HepG2 (cell line): Measurements from ENCODE around the gene PPP1R13B. TPM values are rescaled to one million over a fixed set of nuclear protein-coding genes. Genes with fewer than 3 reads are reported as not detected.

Source experiments
- BRCA1 ChIP-seq: sonication (generic); formaldehyde crosslinking; IDR thresholded peaks from 2 replicates; pipeline ENCODE4 v1.4.0; 2020; ENCODE audit warnings: missing genetic modification reagents
- CAMTA2 ChIP-seq: sonication (generic); formaldehyde crosslinking; IDR thresholded peaks from 2 replicates; pipeline ENCODE4 v1.4.0; 2020; ENCODE audit warnings: mild to moderate bottlenecking, missing genetic modification reagents, borderline replicate concordance
- GABPB1 ChIP-seq: IDR thresholded peaks from 2 replicates; pipeline ENCODE4 v1.6.1; 2016; ENCODE audit warnings: mild to moderate bottlenecking, missing genetic modification reagents, moderate library complexity, missing compliant biosample characterization
- GPN1 ChIP-seq: sonication (generic); formaldehyde crosslinking; IDR thresholded peaks from 2 replicates; pipeline ENCODE4 v1.5.1; 2020; ENCODE audit warnings: missing genetic modification reagents, borderline replicate concordance
- HDAC2 ChIP-seq: sonication (generic); formaldehyde crosslinking; IDR thresholded peaks from 2 replicates; pipeline ENCODE4 v1.4.0; 2020; ENCODE audit warnings: missing genetic modification reagents
- KLF11 ChIP-seq: IDR thresholded peaks from 2 replicates; pipeline ENCODE4 v1.6.1; 2016; ENCODE audit warnings: missing compliant biosample characterization
- KLF6 ChIP-seq: IDR thresholded peaks from 2 replicates; pipeline ENCODE4 v1.8.0; 2016; ENCODE audit warnings: missing biosample characterization, missing genetic modification reagents
- RXRA ChIP-seq: sonication (generic); formaldehyde crosslinking; IDR thresholded peaks from 2 replicates; pipeline ENCODE4 v1.5.1; 2020; ENCODE audit warnings: missing genetic modification reagents
- SALL2 ChIP-seq: sonication (generic); formaldehyde crosslinking; IDR thresholded peaks from 2 replicates; pipeline ENCODE4 v1.8.1; 2023; ENCODE audit warnings: mild to moderate bottlenecking, missing genetic modification reagents, inconsistent platforms
- SIX1 ChIP-seq: sonication (generic); formaldehyde crosslinking; IDR thresholded peaks from 2 replicates; pipeline ENCODE4 v1.4.0; 2020; ENCODE audit warnings: missing genetic modification reagents, borderline replicate concordance
- SMAD9 ChIP-seq: sonication (generic); formaldehyde crosslinking; IDR thresholded peaks from 2 replicates; pipeline ENCODE4 v1.5.1; 2020; ENCODE audit warnings: mild to moderate bottlenecking, missing genetic modification reagents
- STAT5B ChIP-seq: sonication (generic); formaldehyde crosslinking; IDR thresholded peaks from 2 replicates; pipeline ENCODE4 v1.4.0; 2020; ENCODE audit warnings: missing genetic modification reagents
- TP53 ChIP-seq: sonication (generic); formaldehyde crosslinking; conservative IDR thresholded peaks from 2 replicates; pipeline ENCODE4 v1.4.0; 2020; ENCODE audit warnings: missing genetic modification reagents
- ZFP1 ChIP-seq: IDR thresholded peaks from 2 replicates; pipeline ENCODE4 v1.6.1; 2016
- ZNF225 ChIP-seq: sonication (generic); formaldehyde crosslinking; IDR thresholded peaks from 2 replicates; pipeline ENCODE4 v1.4.0; 2020; ENCODE audit warnings: mild to moderate bottlenecking, missing genetic modification reagents
- ZNF713 ChIP-seq: sonication (generic); formaldehyde crosslinking; IDR thresholded peaks from 2 replicates; pipeline ENCODE4 v1.4.0; 2020; ENCODE audit warnings: mild to moderate bottlenecking, missing genetic modification reagents
- polyA plus RNA-seq, 8 experiments: library from polyadenylated mRNA; depleted of rRNA in 3 of 8; stranded (reverse) in 7 of 8; unstranded in 1 of 8; fragments of >200 nt; fragmentation: Illumina TruSeq in 4 of 8; extraction: Trizol in 4 of 8; gene quantifications; 2 replicates each; pipeline versions ENCODE4 v1.2.1 to v1.2.3, GENCODE V29; 2011 to 2016; ENCODE audit warnings: low read depth in 4 of 8, missing spikeins in 1 of 8, mixed read lengths in 1 of 8; ENCODE audit not compliant: insufficient read depth in 1 of 8
- total RNA-seq, 5 experiments: library from RNA; depleted of rRNA; stranded (reverse); fragments of >200 nt; fragmentation: Illumina TruSeq; extraction: Trizol; gene quantifications; 2 replicates each; pipeline ENCODE4 v1.2.3, GENCODE V29; 2016; ENCODE audit warnings: low read depth in 1 of 5
- TF ChIP-seq, protein P1 (sequence below): IDR thresholded peaks from 2 replicates; pipeline ENCODE4 v1.6.1; 2016; ENCODE audit warnings: low read depth, borderline replicate concordance
- TF ChIP-seq, protein P2 (sequence below): sonication (generic); formaldehyde crosslinking; IDR thresholded peaks from 2 replicates; pipeline ENCODE4 v1.5.1; 2020; ENCODE audit warnings: missing genetic modification reagents, mild to moderate bottlenecking, borderline replicate concordance
- TF ChIP-seq, protein P3 (sequence below), 2 experiments: sonication (generic) in 1 of 2; formaldehyde crosslinking in 1 of 2; IDR thresholded peaks; 2 replicates each; pipeline versions ENCODE4 v1.4.0 to v1.6.1; 2016 to 2020; ENCODE audit warnings: borderline replicate concordance in 1 of 2, low read depth in 1 of 2, mild to moderate bottlenecking in 1 of 2, missing genetic modification reagents in 1 of 2

PPP1R13B gene
- total and polyA plus RNA-seq, 2 of the 13 experiments (the other 11 are each of a cell fraction or from before 2014, with no cell fraction given), result 4.6 to 9.4 TPM

- 0 out of 2 replicates have a peak, but pooled peaks have one; percentile 18 for TF ChIP-seq ZNF713
- no peak for TF ChIP-seq TP53 (CRISPR knock-in tag)
- TF ChIP-seq, protein P1, sequence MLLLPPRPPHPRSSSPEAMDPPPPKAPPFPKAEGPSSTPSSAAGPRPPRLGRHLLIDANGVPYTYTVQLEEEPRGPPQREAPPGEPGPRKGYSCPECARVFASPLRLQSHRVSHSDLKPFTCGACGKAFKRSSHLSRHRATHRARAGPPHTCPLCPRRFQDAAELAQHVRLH (CRISPR knock-in tag), result 0 out of 2 replicates have a peak, but pooled peaks have one; percentile 32
- TF ChIP-seq, protein P2, sequence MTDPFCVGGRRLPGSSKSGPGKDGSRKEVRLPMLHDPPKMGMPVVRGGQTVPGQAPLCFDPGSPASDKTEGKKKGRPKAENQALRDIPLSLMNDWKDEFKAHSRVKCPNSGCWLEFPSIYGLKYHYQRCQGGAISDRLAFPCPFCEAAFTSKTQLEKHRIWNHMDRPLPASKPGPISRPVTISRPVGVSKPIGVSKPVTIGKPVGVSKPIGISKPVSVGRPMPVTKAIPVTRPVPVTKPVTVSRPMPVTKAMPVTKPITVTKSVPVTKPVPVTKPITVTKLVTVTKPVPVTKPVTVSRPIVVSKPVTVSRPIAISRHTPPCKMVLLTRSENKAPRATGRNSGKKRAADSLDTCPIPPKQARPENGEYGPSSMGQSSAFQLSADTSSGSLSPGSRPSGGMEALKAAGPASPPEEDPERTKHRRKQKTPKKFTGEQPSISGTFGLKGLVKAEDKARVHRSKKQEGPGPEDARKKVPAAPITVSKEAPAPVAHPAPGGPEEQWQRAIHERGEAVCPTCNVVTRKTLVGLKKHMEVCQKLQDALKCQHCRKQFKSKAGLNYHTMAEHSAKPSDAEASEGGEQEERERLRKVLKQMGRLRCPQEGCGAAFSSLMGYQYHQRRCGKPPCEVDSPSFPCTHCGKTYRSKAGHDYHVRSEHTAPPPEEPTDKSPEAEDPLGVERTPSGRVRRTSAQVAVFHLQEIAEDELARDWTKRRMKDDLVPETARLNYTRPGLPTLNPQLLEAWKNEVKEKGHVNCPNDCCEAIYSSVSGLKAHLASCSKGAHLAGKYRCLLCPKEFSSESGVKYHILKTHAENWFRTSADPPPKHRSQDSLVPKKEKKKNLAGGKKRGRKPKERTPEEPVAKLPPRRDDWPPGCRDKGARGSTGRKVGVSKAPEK (CRISPR knock-in tag), result no peak; the same call in 1 of the 2 replicates
- TF ChIP-seq GABPB1 (CRISPR knock-in tag), result peak; percentile 54; the same call in 1 of the 2 replicates
- TF ChIP-seq, protein P3, sequence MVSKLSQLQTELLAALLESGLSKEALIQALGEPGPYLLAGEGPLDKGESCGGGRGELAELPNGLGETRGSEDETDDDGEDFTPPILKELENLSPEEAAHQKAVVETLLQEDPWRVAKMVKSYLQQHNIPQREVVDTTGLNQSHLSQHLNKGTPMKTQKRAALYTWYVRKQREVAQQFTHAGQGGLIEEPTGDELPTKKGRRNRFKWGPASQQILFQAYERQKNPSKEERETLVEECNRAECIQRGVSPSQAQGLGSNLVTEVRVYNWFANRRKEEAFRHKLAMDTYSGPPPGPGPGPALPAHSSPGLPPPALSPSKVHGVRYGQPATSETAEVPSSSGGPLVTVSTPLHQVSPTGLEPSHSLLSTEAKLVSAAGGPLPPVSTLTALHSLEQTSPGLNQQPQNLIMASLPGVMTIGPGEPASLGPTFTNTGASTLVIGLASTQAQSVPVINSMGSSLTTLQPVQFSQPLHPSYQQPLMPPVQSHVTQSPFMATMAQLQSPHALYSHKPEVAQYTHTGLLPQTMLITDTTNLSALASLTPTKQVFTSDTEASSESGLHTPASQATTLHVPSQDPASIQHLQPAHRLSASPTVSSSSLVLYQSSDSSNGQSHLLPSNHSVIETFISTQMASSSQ (IDR thresholded peaks at IDR 0.05; ENCODE audit: low read depth), result no peak
- TF ChIP-seq, protein P3 (CRISPR knock-in tag; IDR thresholded peaks at IDR 0.05; ENCODE audit: borderline replicate concordance), result no peak
- no peak for TF ChIP-seq ZFP1 (CRISPR knock-in tag)
- no peak; the same call in 1 of the 2 replicates for TF ChIP-seq CAMTA2 (CRISPR knock-in tag)
- TF ChIP-seq GPN1 (CRISPR knock-in tag), result no peak
- TF ChIP-seq STAT5B, result no peak
- peak; percentile 89 for TF ChIP-seq RXRA (CRISPR knock-in tag)
- 0 out of 2 replicates have a peak, but pooled peaks have one; percentile 61 for TF ChIP-seq BRCA1
- TF ChIP-seq ZNF225 (CRISPR knock-in tag), result 0 out of 2 replicates have a peak, but pooled peaks have one; percentile 45
- no peak for TF ChIP-seq SMAD9 (CRISPR knock-in tag)
- peak; percentile 29 for TF ChIP-seq HDAC2 (CRISPR knock-in tag)
- TF ChIP-seq SIX1 (CRISPR knock-in tag), result no peak
- no peak for TF ChIP-seq KLF6 (CRISPR knock-in tag)
- TF ChIP-seq SALL2, result 0 out of 2 replicates have a peak, but pooled peaks have one; percentile 25
- TF ChIP-seq KLF11 (CRISPR knock-in tag), result 0 out of 2 replicates have a peak, but pooled peaks have one; percentile 42
Observed at GRCh38 chr14:103848175-103849077, 1.1 kb upstream of the PPP1R13B start (continued).
